SKM-1 (cell line): ENCODE measurements around the gene RILPL1.
A peak's percentile ranks its signal among the peaks of the same experiment; 100 is the strongest.
"Not testable (repeated sequence)": the region's sequence is repeated elsewhere in the genome, so short reads cannot be mapped to it uniquely, and the experiment has no call there.

Experiments used
- DNase-seq: peaks from one replicate; lab custom pipeline; 2025; ENCODE audit not compliant: unreplicated experiment; lab: John Stamatoyannopoulos, UW

The RILPL1 gene

DNA sequence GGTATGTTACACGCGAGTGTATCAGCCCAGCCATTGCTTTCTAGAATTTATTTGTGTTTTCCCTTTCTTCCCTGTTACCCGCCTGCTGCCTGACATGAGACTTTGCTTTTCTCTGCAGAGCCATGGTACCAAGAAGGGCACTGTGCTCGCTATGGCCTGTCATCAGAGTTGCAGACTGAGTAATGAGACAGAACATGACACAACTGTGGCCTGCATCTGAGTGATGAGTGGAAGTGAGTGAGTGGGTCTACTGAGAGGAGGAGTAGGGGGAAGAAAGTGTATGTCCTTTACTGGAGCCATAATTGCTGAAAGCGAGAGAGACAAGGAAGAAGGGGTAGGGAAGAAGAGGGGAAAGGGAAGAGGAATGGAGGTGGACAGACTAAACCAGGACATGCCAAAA is 2.9 kb downstream of the RILPL1 start:
- no peak for DNase-seq

DNA sequence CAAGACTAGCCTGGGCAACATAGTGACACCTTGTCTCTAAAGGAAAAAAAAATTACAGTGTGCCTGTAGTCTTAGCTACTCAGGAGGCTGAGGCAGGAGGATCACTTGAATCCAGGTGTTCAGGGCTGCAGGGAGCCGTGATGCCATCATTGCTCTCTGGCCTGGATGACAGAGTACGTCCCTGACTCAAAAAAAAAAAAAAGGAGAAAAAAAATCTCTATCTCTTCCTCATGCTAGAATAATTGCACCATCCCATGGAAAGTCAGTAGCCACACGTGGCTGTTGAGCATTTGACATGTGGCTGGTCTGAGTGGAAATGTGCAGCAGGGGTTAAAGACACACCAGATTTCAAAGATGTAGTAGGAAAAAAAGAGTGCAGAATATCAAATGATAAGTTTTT is 3.8 kb downstream of the RILPL1 start:
- DNase-seq = no peak

DNA sequence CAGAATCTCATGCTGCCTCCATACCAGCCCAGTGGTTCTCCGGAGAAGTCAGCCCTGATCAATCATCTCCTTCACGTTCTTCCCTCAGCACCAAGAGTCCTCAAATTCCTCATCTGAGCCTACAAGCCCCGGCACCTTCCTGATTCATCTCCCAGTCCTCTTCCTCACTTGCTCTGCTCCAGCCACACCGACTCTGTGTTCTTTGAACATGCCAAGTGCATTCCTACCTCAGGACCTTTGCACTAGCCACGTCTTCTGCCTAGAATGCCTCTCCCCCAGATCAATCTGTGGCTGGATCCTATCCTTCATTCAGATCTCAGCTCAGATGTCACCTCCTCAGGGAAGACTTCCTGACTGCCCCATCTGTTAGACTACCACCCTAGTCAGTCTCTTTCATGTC is 4.7 kb downstream of the RILPL1 start:
- no peak for DNase-seq

DNA sequence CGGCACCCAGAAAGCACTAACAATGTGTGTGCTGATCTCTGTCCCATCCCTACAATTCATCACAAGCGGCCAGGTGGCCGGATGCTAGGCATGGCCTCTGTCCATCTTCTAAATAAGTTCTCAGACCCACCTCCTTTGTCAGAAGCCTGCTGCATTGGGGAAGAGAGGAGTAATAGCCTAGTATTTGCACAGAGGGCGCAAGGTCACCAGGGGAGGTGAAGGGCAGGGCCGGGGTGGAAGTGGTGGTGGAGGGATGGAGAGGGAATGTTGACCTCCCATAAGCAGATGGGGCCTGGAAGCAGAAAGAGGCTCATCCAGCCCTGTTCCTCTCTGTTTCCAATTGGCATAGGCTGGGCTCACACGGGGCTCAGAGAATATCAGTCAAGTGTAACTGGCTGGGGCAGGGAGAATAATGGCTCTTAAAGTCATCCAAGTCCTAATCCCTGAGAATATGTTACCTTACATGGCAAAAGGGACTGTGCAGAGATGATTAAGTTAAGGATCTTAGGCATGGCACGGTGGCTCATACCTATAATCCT is 6.9 kb downstream of the RILPL1 start:
- DNase-seq = no peak

DNA sequence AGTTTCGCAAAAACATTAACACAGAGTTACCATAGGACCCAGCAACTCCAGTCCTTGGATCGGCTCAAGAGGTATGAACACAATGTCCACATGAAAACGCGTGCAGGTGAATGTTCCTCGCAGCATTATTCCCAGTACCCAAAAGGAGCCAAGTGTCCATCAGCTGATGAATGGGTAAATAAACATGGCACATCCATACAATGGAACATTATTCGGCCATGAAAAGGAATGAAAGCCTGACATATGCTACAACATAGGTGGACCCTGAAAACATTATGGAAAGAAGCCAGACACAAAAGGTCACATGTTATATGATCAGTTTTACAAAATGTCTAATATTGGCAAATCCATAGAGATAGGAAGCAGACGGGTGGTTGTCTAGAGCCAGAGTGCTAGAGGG is 9.1 kb downstream of the RILPL1 start:
- DNase-seq = no peak

DNA sequence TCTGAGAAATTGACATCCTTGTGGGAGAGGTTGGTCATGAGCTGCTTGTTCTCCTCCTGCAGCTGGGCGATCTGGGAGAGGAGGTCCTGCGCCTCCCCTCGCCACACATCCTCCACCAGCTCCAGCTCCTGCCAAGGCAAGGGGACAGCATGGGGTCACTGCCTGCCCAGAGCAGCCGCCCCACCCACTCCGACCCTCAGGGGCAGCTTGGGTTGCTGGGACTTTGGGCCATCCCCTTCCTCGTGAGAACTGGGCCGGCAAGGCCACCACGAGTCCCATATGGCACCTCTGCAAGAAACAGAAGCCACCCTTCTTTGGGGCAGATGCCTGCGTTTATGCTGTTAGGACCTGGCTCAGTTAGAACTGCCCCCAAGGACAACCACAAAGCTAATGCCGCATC is 10.0 kb downstream of the RILPL1 start:
- no peak for DNase-seq

DNA sequence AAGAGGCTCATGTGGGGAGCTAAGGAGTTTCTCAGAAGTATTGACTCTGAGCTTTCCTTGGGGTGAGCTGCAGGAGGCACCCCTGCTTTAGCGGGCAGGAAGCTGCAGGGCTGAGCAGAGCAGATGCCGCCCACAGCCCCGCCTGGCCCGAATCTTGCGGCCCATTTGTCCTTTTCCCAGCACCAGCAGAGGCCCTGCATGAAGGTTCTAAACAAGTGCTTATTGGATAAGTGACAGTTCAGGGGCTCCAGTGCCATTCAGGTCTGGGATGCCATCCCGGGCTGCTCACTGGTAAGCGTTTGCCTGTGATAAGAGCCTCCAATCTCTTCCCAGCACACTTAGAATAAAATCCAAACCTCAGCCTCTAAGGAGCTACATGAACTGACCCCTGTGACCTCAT is 11.4 kb downstream of the RILPL1 start:
- DNase-seq = no peak

DNA sequence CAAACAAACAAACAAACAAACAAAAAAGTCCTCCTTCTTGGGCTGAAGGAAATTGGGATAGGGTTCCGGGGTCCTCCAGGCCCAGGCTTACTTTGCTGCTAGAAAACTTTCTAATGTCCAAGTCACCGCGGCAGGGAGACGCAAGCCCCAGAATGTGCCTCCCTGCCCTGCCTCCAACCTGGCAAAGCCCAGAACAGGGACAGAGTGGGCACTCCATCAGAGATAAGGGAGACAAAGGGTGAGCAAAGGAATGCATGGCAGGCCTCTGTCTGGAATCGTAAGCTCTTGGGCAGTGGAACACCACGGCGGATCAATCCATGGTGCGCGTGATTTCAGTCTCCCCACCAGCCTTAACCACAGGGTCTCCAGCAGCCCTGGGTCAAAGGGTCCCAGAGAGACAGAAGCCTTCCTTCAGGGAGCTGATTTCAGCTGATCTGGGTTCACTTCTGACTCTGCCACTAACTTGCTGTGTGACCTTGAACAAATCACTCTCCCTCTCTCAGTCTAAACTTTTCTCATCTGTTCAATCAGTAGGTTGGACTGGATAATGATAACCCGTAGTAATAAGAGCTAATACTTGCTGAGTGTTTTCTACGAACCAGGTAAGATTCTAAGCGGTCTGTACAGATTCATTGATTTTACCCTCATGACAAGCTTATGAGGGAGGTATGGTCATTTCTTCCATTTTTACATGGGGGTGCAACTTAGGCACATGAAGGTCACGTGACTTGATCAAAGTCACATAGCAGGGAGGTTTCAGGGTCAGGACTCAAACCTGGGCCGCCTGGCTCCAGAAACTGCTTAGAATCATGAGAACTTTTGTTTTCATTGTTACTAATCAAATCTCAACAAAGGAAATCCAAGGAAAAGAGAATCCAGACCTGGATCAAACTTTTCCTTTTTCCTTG is 12.7 kb downstream of the RILPL1 start:
- DNase-seq = no peak

DNA sequence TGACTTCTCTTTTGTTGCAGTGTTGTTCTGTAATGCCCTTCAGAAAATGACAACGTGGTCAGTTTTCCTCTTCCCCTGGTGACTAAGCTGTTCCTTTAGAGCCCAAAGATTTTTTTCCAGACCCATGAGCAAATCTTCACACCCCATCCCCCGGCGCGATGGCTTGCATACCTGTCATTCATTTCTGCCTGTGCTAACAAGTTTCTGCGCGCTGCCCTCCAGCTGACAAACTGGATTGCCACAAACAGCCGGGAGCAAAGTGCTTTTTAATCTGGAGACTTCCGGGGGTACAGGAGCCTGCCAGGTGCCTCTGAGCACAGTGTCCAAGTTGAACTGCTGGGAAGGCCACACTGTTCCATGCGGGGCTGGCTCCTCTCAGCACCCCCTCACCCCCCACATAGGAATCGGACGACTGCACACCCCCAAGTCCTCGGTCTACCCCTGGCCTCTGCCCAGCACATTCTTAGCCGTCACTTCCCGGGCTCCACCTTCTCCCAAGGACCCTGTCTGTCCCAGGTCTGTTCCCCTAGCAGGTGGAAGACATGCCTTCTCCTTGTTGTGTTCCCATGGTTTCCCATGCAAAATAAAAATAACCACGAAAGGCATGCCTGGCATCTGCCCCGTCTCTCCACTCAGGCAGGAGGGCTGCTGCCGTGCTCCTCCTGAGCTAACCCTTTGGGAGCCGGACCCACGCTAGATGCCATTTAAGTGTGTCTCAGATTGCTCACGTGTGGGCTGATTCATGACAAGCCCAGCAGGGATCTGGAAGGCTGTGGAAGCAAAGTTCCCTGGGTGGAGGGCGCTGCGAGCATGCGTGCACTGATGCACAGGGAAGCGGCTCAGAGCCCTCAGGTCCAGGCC is 14.1 kb downstream of the RILPL1 start:
- DNase-seq = no peak

DNA sequence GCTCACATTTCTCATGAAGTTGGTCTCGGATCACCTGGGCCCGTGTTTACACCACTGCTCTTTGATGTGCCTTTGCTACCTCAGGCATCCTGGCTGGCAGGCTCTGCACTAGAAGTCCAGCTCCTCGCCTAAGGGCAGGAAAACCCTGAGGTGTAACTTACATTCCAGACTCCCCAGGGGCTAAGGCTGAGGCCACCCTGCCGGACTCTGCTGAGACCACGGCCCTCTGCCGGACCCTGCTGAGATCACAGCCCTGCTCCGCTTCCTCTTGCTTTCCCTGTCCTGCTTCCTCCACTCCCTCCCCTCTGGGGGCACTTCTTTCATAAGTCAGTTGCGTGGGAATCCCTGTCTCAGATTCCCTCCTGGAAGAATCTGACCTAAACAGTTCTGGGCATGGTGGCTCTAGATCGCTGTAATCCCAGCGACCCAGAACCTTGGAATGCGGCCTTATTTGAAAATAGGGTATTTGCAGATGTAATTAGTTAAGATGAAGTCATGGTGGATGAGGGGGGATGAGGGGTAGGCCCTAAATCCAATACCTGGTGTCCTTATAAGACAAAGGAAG is 17.2 kb downstream of the RILPL1 start:
- DNase-seq = no peak

DNA sequence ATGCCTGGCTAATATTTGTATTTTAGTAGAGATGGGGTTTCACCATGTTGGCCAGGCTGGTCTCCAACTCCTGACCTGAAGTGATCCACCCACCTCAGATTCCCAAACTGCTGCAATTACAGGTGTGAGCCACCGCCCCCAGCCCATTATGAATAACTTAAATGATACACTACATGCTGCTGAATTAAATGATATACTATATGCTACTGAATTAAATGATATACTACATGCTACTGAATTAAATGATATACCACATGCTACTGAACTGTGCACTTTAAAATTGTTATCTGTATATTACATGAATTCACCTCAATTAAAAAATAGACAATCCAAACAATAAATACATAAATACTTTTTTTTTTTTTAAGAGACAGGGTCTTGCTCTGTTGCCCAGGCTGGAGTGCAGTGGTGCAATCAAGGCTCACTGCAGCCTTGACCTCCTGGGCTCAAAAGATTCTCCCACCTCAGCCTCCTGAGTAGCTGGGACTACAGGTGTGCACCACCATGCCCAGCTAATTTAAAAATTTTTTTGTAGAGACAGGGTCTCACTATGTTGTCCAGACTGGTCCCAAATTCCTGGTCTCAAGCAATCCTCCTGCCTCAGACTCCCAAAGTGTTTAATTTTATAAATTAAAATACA is 18.8 kb downstream of the RILPL1 start:
- not testable (repeated sequence) for DNase-seq

DNA sequence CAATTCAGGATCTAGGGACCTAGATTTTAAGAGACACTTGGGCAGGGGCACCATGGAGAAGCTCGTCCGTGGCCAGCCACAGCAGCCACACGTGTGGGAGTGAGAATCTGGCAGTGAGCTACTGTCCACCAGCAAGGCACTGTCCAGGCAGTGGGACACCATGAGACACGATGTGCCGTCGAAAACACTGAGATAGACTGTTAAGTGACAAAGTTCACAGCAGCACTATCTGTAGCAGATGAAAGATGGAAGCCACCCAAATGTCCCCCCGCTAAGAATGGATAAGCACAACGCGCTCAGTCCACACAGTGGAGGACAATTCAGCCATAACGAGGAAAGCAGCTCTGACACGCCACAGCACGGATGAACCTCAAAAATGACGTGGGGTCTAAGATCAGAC is 19.7 kb downstream of the RILPL1 start:
- no peak for DNase-seq

DNA sequence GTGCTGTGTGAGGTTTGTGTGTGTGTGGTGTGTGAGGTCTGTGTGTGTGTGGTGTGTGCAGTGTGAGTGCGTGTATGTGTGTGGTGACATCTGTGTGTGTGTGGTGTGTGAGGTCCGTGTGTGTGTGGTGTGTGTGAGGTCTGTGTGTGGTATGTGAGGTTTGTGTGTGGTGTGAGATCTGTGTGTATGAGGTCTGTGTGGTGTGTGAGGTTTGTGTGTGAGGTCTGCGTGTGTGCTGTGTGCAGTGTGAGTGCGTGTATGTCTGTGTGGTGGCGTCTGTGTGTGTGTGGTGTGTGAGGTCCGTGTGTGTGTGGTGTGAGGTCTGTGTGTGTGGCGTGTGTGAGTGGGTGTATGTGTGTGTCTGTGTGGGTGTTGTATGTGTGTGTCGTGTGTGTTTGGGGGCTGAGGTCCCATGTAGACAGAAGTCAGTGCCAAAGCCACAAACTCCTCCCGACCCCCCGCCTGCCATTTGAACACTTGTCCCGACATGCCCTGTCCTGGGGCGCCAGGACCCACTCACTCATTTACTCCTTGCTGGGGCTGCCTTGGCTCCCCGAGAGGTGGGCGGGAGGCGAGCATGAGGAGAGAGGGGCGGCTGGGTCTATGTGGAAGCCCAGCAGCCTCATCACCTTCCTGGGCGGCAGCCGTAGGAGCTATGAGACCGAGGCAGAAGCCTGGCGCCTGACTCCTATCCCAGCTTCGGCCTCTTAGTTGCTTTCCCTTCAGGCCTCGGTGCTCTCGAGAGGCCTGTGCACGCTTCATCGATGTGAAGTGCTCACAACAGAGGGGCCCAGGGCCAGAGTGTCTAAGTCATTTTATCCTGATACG is 20.5 kb downstream of the RILPL1 start:
- no peak for DNase-seq

DNA sequence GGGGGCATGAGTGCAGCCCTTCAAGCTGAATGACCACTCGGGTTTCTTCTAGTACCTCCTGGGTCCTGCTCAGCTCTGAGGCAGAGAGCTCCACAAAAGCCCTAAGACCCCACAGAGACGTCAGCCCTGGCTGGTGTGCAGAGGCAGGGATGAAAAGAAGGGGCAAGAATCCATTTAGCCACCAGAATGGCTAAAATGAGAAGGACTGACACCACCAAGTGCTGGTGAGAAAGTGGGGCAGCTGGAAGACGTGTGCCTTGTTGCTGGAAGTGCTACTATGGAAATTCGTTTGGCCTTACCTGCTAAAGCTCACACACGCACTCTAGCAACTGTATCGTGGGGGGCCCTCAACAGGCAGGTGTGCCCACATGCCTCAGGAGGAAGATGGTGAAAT is 26.7 kb downstream of the RILPL1 start:
- DNase-seq = no peak

DNA sequence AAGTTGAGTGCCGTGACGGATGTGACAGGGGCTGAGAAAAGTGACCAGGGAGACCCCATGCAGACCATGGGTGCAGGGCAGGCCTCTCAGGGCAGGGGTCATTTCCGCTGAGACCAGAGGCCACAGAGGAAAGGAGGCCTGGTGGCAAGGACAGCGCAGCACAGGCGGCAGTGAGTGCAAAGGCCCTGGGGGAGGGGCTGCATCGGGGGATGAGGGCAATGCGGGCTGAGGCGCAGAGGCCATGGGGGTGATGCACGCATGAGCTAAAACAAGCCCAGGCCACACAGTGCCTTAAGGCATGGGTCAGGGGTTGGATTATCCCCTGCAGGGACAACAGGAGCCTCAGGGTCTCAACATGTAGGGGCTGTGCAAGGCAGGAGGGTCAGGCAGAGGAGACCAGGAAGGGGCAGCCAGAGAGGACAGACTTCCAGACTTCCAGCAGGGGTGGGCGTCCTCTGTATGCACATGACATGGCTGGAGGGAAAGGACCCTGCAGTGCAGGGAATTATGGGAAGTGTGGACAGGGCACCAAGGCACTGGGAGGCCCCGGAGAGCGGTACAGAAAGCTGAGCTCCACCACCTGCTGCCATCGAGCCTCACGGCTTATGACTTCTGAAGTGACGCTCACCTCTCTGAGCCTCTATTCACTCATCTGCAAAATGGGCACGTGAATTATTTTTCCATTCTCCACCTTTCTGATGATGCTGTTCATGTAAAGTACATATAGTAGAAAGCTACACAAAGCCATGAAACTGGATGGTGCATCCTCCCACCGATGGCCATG is 27.3 kb downstream of the RILPL1 start:
- no peak for DNase-seq

DNA sequence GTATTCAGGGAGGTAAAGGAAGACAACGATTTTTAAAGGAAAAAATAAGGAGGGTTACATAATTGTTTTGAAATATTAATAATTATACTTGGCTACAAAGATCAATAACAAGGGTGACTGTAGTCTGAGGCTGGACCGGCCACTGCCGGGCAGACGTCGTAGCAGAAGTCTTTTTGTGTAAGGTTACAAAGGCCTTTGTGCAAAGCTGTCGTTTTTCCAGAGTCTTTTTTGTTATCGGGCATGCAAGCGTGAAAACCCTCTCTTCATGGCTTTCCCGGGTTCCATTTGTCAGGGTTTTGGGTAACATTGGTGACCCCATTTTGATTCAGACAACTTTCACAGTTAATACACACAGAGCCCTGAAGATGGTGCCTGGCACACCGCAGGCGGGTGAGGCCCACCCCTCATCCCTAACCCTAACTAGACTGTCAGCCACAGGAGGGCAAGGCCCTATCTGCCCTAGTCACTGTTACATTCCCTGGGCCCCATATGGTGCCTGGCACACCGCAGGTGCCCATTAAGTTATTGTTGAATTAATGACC is 31.3 kb downstream of the RILPL1 start:
- no peak for DNase-seq

DNA sequence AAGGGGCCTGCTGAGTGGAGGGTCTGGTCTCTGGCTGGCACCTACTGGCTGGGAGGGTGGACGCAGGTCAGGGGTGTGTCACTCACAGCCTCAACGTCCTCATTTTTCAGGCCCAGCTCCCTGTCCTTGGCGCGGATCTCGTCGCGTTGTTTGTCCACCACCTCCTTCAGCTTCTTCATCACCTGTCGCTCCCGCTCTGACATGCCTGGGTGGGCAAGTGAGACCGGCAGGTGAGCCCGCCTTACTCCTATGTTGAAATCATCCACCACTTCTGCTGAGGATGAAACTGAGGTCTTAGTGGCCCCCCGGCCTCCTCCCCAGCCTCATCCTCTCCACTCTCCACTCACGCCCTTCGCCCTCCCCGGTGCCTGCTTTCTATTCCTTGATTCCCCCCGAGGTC is 34.2 kb downstream of the RILPL1 start:
- DNase-seq = no peak

DNA sequence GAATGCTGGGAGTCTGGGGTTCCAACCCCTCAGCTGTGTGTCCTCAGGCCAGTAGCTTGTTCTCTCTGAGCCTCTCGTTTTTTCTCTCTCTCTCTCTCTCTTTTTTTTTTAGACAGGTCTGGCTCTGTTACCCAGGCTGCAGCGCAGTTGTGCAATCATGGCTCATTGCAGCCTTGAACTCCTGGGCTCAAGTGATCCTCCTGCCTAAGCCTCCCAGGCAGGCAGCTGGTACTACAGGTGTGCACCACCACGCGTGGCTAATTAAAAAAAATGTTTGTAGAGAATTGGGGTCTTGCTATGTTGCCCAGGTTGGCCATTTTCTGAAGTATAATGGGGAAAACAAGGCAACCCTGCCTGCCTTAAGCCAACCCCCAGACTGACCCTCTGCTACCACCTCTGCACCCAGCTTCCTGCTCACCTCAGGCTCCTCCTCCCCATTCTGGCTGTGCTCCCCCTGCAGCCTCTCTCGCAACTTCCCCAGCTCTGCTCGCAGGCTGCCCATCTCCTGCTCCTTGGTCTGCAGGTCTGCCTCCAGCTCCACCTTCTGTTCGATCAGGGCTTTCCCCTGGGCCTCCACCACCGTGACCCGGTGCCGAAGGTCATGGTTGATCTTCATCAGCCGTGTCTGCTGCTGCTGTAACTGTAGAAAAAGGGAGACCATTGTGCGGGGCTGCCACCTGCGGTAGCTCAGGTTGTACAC is 35.2 kb downstream of the RILPL1 start:
- DNase-seq = peak; percentile 1

DNA sequence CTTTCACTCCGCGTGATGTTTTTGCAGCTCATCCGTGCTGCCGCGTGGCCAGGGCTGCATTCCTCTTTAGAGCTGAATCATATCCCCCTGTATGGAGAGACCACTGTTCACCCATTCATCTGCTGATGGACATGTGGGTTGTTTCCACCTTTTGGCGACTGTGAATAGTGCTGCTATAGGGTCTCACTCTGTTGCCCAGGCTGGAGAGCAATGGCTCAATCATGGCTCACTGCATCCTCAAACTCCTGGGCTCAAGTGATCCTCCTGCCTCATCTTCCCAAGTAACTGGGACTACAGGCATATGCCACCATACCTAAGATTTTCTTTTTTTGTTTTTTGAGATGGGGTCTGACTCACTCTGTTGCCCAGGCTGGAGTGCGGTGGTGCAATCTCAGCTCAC is 36.5 kb downstream of the RILPL1 start:
- no peak for DNase-seq
